NCI-H2196 treated with DMSO at 0.1 percent for 48 hours (cell line): ENCODE results near the gene RRAGC.
"Not testable (repeated sequence)": the region's sequence is repeated elsewhere in the genome, so short reads cannot be mapped to it uniquely, and the experiment has no call there.

Experiments used
- DNase-seq: peaks from one replicate; lab custom pipeline; 2025; ENCODE audit not compliant: unreplicated experiment; lab: John Stamatoyannopoulos, UW

RRAGC gene

DNA sequence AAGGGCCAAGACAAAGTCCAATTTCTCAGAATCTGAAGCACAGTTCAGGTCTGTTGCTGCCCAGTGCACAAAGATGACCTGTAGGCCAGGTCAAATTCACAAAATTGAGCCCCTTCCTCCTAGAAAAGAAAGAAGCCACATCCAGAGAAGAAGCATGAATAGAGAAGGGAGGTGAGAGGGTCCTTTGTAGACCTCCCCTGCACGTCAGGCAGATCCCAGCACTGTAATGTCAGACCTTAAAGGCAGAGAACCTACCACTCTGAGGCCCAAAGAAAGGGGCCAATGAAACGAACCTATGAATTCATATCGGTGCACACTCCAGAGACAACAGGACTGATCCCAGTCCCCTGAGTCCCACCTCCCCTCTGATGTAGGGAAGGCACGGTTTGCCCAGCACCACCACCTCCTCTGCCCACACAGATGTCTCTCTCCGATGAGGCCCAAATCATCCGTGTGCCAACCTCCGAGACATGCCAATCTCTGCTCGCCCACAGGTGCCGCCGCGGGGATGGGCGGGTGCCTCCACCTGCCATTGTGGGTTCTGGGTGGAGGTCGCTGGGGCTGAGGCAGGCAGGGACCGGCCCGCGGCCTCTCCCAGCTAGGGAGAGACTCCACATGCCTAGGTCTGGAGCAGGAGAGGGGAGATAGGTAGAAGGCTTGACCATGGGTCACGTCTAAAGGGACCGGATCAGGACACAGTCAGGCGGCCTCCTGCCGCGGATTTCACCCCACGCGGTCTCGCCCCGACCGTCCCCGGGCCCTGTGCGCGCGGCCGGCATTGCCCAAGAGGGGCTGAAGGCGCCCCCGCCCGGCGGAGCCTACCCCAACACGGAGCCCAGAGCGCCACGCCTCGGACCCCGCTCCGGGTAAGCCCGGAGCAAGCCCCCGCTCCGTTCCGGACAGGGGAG lies 42.1 kb downstream of the RRAGC start:
- no peak for DNase-seq

DNA sequence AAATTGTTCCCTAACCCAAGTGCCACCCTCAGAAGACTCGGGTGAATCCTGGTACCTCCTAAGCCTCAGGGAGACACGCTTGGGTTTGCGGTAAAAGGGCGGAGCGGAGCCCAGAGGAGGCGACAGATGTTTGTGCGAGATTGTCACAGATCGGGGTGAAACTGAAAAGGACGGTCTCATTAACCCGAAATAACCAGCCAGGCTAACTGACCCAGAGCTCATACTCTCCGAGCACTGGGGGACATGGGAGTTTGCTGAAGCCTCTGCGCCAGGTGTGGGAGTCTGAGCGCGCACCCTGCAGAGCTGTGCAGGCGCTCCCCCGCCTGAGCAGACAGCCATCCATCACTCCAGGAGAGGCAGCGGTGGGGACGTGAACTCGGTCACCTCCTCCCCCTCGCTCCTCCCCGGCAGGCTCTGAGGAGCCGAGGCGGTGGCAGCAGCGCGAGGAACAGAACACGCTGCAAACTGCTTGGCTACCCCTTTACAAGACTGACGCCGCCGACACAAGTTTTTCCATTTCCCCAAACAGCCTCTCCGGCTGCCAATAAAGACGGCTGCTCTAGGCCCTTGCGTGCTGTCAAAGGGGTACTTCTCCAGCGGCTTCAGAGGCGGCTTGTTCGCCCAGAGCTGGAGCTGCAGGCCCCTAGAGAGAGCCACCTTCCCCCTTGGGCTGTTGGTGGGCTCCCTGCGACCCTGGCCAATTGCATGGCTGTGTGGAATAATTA lies 43.5 kb downstream of the RRAGC start:
- DNase-seq: no peak

DNA sequence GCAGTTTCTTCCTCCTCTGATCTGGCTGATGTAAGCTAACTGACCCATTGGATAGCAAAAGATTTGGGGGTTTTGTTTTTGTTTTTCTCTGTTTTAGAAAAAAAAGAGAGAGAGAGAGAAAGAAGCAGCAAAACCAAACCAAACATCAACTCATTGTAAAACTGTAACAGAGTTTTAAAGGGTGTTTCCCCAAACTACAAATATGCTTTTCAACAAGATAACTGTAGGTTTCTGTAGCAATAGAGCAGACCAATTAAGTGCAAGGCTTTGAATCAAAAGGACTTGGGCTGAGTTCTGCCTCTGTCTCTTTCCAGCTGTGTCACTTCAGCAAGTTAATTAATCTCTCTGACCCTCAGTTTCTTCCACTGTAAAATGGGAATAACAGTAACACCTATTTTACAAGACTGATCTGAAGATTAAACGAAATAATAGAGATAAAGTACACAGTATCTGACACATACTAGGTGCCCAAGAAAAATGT lies 44.5 kb downstream of the RRAGC start:
- no peak for DNase-seq

DNA sequence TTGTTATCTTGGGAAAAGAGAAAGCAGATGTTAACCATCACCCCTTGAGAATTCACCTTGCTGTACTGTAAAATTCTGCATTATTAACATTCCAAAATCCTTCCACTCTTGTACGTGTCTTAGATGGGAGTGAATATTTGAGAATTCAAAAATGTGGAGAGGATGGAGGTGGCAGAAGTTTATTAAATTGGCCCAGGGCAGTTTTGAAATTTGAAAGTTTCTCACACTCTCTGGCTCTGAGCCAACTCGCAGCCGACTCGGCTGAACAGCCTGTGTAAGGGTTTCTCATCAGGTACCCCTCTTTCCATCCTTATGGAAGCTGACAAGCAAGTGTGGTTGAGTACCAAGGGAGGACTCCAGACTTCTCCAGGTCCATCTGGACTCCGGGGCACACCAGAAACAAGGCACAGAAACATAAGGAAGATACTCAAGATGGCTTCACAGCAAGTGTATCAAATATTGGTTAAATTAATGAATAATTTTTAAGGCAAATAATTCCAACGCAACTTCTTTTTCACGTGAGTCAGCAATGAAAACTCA lies 45.1 kb downstream of the RRAGC start:
- DNase-seq: no peak

DNA sequence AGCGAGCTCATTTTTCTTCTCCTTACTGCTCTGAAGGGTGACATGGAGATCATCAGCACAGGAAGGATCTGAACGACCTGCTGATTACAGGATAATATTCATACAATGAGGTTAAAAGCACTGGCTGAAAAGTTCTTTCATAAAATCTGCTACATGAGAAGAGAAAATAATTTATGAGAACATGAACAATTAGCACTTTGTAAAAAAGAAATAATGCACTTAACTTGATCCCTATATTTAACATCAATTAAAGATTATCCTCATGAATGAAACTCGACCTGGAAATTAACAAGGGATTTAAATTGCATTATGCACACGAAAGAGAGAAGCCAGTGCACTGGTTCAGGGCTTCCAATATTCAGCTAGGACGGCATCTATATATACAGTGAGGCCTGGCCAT lies 46.6 kb downstream of the RRAGC start:
- no peak for DNase-seq

DNA sequence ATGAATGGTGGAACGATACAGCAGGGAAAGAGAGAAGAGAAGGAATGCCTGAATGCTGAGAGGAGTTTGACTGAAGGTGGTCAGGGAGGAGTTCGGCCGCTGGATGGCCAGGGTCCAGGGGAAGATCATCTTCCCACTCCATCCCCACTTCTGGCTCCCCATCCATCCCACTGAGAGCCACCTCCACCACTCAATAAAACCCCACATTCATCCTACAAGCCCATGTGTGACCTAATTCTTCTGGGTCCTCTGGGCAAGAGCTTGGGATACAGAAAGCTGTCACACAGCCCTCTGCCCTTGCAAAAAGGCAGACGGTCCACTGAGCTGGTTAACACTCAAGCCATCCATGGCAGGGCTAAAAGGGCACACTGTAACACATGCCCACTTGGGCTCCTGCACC lies 48.1 kb downstream of the RRAGC start:
- not testable (repeated sequence) for DNase-seq

DNA sequence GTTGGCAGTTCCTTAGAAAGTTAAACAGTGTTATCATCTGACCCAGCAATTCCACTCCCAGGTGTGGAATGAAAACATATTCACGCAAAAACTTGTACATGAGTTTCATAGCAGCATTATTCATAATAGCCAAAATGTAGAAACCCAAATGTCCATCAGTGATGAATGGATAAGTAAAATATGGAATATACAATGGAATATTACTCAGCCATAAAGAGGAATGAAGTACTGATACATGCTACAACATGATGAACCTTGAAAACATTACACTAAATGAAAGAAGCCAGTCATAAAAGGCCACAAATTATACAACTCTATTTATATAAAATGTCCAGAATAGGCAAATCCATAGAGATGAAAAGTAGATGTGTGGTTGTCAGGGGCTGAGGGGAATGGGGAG lies 53.5 kb downstream of the RRAGC start:
- no peak for DNase-seq

DNA sequence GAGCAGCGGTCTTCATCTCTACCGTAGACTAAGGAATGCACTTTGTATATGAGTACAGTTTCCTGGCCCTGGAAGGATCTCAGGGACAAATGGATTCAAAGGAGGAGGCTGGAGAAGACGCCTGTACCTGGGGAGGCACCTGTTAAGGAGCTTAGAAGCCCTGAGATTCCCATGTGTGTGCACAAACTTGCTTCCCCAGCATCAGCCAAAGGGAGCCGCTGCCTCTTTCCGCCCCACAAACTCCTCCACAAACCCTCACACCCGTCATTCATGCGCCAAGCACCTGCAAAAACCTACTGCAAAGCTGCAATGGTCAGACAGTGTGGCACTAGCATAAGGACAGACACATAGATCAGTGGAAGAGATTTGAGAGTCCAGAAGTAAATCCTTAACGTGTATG lies 54.5 kb downstream of the RRAGC start:
- DNase-seq: no peak

DNA sequence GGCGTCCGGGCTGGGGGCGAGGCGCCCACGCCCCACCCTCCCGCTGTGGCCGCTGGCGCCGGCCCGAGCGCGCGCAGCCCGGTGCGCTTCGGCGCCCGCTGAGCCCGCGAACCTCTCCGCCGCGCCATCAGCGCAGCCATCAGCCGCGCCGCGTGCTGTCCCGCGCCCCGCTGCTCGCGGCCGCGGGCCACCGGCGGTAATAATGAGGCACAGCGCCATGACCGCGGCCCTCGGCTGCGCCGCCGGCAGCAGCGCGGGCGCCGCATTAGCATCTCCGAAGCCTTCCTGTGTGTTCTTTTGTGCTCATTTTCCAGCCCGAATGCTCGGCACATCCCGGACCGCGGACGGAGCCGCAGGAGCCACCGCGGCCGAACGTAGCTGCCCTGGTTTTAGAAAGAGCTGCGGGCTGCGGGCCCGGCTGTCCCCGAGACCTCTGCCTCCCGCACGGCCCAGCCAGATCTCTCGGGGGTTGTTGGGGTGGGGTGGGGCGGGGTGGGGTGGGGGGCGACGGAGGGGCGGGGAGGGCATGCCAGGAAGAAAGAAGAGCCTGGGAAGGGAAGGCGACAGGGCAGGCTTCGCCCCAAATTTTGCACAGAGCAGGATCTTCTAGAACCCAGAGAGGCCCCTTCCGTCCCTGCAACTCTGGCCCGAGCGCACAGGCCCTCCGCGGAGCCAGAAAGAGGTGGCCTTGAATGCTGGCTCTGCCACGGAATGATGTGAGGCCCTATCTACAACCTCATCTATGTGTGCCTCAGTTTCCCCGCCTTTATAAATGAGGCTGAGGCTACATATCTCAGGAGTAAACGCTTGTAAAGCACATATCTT lies 55.3 kb downstream of the RRAGC start:
- DNase-seq: no peak

DNA sequence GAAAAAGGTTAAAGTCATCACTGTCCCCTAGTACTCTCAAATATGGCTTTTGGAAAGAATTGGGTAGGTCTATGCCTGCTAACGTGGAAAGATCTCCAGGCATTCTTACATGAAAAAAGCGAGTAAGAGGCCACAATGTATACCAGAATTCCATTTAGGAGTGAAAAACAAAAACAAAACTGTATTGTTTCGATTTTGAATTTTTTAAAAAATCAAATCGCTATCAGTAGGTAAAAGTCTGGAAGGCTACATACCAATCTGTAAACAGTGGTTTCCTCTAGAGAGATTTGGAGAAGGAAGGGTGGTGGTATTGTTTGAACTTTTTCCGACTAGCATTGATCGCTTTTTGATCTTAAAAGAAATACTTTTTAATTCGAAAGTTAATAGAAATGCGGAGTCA lies 55.9 kb downstream of the RRAGC start:
- DNase-seq: no peak

DNA sequence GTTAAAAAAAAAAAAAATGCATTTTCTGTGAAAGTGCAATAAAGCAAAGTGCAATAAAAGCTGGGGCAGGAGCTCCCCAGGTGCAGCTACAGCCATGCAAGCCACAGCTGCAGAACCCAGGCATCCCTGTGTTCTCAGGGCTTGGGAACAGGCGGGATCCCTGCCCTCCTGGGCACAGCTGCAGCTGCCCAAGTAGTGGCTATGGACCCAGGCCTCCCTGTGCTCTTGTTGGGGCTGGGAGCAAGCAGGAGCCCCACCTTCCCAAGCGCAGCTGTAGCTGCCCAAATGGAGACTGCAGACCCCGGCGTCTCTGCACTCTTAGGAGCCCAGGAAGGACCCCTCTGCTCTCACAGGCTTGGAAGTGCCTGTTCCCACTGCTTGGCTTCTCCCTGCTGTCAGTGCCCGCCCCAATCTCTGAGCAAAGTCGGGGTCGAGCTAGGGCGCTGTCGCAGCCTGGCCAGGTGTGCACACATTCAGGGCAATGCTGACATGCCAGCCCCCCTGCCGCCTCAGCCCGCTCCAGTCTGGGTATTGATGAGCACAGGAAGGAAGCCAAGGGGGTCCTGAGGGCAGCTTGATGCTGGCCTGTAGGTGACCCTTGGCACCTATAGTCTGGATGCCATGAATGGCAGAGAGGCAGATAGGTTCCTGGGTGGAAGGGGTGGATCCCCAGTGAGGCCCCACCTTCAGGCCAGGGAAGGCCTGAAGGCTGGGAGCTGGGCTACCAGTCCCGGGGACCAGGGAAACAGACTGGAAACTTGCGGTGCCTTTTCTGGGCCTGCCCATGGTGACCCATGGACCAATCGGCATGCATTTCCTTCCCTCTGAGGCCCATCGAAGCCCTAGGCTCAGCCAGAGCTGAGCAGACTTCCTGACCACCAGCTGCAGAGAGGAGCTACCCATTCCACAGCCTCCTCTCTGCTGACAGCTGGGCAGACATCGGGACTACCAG lies 58.6 kb downstream of the RRAGC start:
- no peak for DNase-seq

DNA sequence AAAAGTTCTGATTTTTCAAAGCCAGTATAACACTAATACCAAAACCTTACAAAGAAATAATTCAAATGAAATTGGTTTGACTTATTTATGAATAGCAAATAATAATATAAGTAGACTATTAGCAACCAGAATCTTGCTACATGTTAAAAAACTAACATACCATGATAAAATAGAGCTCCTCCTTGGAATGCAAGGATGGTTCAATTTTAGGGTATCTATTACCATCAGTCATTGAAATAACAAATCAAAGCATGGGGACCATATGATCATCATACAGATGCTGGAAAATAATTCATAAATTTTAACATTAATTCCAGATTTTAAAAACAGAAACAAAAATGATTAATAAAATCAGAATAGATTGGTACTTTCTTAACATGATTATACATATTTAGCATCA lies 66.3 kb downstream of the RRAGC start:
- no peak for DNase-seq

DNA sequence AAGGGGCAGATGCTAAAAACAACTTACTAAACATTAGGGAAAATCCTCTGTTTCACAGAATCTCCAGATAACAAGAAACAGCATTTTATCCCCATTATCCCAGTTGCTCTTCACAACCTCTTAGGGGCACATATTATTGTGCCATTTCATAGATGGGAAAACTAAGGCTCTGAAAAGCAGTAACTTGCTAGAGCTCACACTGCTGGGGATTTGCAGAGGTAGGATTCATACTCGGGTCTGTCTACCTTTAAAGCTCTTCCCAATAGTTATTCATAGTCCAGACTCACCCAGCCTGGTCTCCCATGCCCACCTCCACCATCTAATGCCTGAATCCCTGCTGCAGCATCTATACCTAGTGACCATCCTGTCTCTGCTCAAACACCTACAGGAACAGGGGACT lies 67.7 kb downstream of the RRAGC start:
- no peak for DNase-seq

DNA sequence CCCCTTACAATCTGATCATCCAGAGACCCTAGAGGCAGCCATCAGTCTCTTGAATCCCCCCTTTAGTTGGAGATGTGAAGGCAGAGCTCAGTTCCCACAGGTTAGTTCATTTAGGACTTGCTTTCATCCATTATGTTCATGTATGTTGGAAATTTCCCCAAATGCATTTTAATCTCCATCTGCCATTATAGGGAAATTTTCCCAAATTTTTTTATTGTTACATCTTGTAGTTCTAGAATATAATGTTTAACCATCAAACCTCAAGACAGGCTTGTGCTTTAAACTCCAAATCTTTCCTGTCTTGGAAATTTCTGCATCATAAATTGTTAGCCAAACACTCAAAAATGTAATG lies 68.4 kb downstream of the RRAGC start:
- DNase-seq: no peak

DNA sequence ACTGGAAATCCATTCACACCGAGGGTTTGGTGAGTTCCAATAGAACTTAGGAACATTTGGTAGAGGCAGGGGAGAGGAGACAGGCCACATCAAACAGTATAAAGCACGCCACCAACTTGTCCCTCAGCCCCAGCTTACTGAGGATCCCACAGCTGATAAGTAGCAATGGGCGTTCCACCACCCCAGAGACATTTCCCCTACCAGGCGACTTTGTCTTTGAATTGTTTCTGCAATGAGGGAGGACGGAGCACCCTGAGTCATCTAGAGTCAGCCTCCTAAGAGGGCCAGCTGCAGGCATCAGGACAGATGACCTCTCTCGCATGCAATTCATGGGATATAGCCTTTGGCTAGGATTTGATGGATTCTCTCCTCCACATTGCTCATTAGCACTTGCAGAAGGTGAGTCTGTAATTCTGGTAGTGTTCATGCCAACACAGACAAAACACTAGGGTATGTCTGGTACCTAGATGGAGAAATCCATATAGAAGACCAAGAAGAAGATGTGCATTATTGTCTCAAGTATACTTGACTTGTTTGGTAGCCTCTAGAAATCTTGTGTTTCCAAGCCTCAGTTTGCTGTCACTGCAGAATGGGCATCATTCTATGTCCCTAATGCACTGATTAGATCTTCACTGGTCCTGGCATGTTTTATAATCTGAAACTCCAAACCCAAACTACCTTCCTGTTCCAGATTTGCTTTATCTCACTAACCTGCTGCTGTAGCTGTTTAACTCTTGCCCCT lies 69.0 kb downstream of the RRAGC start:
- no peak for DNase-seq

DNA sequence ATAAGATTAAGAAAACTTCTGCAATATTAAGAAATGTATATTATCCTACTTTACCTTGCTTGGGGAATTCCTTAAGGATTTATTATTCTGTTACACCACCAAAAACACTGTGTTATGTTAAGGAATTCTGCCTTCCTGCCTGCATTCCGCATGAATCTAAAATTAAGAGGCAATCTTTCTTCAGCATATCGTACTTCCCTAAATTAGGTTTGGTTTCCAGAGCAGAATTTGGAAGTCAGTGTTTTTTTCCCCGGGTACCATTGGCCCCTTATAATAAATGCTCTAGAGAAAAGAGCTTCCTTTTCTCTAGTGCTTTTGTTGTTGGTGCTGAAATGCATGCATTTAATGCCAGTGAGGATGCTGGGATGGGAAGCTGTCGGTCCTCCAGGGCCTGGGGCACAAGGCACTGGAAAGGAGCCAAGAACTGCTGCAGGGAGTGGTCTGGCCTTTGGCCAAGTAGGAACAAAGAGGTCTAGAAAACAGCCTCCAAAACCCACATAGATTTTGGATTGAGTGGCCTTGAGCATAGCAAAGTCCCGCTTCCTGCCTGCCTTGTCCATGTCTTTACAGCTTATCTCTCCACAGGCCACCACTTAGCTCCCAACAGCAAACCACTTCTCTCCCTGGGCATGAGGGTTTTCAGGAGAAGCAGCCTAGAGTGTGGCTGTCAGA lies 69.9 kb downstream of the RRAGC start:
- DNase-seq: no peak

DNA sequence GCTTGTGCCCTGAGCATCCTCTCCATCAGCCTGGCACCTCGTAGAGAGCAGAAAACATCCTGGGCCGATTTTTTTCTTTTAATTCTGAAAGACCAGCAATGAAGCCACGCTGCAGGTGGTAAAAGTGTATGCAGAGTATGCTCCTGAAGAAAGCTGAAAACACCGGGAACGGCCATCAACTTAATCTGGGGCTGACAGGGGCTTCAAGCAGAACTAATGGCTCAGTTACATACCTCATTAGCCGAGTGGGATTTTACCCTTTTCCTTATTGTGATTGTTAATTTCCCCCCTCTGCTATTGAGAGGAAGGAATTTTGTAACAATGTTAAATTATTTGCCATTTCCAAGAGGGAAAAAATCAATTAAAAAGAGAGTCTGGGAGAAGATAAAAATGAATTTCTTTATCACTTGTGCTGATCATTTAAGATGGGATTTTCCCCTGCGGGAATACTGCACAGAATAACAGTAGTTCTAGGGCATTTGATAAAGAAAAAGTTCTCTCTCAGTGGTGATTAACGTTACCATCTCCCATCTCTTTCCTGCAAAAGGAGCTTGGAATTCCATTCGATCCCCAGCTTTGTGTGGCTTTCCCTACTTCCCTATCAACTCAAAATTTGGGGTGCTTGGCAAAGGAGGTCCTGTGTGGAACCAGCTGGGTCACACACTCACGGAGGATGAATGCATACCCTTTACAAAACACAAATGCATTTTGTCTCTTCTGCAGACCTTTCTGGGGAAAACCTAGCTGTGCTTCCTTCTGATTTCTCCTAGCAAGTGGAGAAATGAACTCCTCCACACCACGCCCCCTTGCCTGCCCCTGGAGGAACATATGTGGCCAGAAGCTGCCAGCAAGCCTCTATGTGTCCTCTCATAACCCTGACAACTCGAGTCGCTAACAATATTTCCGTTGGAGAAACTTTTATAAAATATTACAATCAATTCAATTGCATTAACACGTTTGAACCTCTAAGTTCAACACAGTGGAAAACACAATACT lies 70.9 kb downstream of the RRAGC start:
- no peak for DNase-seq
